Activated effector memory CD4-positive, alpha-beta T cell treated with anti-CD3 and anti-CD28 coated beads, Interleukin-2, amount 50 U/mL, for 16 hours (primary cell): ENCODE data around the gene PDLIM1.

Source experiments
- DNase-seq: peaks from one replicate; pipeline ENCODE4 v3.0.0-alpha.2; 2020

The PDLIM1 gene

GRCh38 chr10:95196046-95196445 is 94.8 kb downstream of the PDLIM1 start:
- no peak for DNase-seq

DNA sequence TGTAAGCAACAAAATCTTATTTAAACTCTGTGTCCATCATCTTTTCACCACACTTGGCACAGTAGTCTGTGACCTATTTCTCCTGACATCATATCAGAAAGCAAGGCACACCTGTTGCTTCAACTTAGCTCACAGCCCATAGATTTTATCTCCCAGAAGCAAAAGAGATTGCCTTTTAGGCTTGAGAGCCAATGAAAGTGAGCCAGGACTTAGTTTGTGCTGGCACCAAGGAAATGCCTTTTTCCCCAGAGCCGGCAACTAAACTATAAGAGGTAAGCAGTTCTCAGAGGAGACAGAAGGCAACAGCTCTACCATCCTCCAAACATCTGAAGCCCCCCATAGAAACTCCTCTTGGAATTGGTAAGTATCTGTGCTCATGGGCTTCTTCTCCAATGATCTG is 96.9 kb downstream of the PDLIM1 start, which contains the start of gene ACSM6:
ACSM6 (plus strand) TSS at position 295 of the 400 bp plus-strand sequence. CDS start 248 bp downstream, outside the sequence.
- no peak for DNase-seq

GRCh38 chr10:95188593-95188992 is 102.2 kb downstream of the PDLIM1 start:
- no peak for DNase-seq

DNA sequence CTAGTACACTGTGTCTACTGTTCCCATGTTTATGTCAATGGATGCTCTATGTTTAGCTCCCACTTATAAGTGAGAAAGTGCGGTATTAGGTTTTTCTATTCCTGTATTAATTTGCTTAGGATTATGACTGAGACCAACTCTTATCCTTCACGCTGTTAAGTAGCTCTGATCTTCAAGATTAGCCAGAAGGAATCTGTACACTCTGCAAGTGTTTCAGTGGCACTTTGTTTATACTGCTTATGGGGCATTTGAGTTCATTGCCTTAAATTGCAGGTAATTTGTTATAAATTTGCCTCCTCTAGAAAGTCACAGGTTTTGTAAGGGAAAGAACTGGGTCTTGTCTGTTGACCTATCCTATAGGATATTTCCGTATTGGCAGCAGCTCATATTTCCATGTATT is 103.2 kb downstream of the PDLIM1 start:
- DNase-seq: no peak
